ENCODE measurements around the gene MYLK.

Gene MYLK

GRCh38 chr3:123637131-123637530, 247.0 kb downstream of the MYLK start:
- DNase-seq, result no peak

GRCh38 chr3:123636431-123636841, 247.7 kb downstream of the MYLK start:
- no peak for DNase-seq

DNA sequence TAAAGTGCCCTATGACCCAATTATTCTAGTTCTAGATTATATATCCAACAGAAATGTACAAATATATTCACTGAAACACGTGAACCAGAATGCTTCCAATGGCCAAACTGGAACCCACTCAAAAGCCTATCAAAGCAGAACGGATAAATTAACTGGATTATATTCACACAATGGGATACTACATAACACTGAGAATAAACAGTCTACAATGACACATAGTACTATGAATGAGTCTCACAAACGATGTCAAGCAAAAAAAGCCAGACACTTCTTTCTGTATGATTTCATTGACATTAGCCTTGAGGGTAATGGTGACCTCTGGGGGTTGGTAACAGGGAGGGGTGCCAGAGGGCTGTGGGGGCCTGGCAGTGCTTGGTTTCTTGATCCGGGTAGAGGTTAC, 248.4 kb downstream of the MYLK start:
- no peak for DNase-seq

- DNase-seq, result no peak
Measured at GRCh38 chr3:123635217-123635616, 248.9 kb downstream of the MYLK start.

DNA sequence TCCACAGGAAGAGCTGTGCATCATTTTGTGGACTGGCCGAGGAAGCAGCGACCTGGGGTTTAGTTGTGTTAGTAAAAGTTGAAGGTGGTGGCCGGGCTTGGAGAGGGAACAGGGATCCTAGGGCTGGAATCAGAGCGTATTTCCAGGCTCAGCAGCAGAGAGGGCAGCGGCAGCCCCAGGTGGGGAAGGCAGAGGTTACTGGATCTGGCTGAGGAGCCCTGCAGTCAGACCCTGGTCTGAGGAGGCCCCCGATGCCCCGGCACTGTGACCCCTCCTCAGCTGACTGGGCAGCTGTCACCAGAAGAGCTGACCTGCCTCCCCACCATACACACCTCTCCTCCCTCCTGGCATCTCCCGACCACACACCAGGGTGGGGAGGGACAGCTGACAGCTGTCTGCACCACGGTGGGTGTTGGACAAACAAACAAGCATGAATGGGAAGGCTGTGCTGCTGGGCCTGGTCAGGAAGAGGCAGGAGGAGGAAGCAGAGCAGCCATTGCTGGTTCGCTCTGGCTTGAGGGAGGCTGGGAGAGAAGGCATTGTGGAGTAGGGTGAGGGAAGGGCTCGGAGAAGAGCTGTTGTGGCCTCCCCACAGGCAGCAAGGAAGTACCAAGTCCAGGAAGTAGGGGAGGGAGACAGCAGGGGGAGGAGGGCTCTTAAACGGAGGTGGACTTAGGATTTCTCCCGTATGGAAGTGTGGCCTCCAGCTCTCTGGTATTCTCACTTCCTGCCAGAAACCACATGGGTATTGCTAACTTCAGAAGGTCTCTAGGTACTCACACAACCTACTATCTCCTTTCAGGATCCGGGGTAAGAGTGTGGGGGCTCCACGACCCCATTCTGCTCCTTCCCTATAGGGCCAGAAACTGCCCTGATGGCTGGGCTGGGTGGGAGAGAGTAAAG, 249.7 kb downstream of the MYLK start:
- no peak for DNase-seq

DNA sequence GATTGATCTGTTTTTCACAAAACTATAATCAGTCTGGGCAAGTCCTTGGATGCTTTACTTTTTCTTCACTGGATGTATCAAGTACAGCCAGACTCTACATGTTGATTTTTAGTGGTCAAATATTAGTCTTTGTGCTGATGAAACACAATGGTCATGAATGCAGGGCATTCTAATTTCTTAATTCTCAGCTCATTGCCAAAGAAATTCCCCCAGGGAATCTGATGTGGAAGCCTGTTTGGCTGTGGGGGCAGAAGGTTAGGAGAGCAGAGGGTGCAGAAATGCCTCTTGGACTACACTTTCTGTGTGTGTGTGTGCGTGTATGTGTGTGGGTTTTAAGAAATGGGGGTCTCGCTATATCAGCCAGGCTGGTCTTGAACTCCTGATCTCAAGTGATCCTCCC, 250.6 kb downstream of the MYLK start:
- DNase-seq, result no peak

DNA sequence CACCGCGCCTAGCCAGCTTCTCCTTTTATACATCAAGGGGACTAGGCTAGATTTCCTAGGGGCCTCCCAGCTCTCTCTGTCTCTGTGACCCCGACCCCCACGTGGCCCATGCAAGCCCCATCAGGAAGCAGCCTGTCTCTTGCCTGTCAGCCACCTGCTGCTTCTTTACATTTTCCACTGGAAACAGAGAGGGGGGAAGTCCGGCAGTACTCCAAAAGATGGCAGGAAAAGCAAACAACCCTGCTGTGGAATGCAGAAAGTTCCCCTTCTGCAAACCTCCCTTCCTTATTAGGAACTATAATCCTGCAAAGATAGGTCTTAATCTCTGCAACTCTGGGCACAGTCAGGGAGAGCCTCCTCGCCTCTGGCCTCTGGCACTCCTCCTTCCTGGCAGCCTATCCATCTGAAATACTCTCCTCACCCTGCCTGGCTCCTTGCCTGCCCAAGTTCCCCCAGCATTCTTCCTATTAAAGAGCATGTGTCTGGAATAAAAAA, 251.9 kb downstream of the MYLK start:
- no peak for DNase-seq

DNA sequence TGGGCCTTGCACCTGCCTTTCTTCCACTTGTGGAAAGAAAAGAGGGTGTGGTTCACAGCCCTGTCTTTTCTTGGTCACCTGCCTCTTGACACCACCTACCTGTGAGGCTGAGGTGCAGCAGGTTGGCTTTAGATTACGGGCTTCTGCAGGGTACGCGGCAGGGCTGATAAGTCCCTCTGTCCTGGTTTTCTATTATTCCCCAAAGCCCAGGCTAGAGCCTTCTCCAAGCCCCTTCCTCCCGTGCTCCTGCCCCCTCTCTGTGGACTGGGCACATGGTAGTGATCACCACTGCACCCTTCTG, 254.4 kb downstream of the MYLK start:
- no peak for DNase-seq

- no peak for DNase-seq
Measured at GRCh38 chr3:123628996-123629746, 255.0 kb downstream of the MYLK start.

- no peak for DNase-seq
Measured at GRCh38 chr3:123627673-123628670, 256.2 kb downstream of the MYLK start.

- no peak for DNase-seq
Measured at GRCh38 chr3:123626881-123627280, 257.3 kb downstream of the MYLK start.

DNA sequence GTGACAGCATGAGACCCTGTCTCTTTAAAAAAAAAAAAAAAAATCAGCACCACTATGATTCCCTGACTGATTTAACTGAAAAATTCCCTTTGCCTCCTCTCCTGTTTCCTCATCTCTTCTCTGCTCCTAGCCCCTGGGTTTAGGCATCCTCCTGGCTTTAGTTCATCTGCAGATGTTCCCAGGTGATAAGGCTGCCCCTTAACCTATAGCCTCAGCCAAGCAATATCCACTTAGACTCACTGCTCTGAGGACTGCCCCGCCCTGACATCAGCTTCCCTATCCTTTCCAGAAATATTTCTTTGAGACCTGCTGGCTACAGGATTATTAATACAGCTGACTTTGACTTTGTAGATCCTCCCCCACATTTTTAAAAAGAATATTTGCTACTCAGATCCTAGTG, 259.8 kb downstream of the MYLK start:
- DNase-seq, result no peak

GRCh38 chr3:123623346-123623880, 260.7 kb downstream of the MYLK start:
- DNase-seq, result no peak

GRCh38 chr3:123622766-123623165, 261.4 kb downstream of the MYLK start:
- no peak for DNase-seq

DNA sequence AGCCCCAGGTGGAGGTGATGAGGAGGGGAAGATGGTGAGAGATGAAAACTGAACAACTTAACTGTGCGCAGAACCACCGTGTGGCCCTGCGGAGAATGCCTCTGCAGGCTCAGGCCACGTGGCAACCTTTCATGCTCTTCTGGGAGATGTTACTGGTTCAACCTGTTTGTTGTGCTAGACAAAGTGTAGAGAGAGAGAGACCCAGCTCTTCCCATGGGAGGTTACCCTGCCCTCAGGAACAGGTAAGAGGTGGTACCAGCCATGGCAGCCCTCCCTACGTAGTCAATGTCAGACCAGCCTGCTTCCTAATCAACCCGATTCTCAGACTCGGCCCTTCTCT, 262.3 kb downstream of the MYLK start:
- no peak for DNase-seq

DNA sequence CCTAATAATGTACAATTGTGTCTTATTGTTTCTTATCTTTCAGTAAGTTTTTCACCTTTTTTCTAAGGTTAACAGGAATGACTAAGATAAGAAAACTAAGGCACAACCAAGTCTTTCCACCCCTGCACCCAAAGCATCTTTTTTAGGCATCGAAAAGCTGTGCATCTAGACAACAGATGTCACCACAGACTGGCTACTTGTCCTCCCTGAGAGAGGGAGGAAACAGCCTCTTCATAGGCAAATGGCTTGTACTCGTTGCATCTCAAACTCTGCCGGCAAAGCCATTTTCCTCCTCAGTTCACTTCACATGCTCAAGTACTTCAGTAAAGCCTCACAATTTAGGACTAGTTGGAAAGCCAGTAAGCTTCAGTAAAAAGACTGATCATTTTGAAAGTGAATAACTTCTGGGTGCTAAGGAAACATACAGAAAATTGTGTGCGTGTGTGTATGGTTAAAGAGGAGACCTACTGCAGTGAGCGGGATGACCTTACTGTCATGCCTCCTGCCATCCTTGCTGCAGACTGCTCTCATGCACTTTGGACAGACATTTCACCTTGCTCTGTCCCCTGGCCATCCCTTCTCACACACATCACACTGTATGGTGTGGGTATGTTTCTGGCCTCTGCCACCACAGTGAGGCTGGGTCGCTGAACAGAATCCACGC, 262.8 kb downstream of the MYLK start:
- DNase-seq, result no peak

- DNase-seq, result no peak
Measured at GRCh38 chr3:123620343-123620742, 263.8 kb downstream of the MYLK start.

GRCh38 chr3:123618768-123619484, 265.2 kb downstream of the MYLK start:
- peak; percentile 91 for DNase-seq

GRCh38 chr3:123618076-123618708, 265.9 kb downstream of the MYLK start:
- DNase-seq, result peak; percentile 34

GRCh38 chr3:123616593-123616992, 267.5 kb downstream of the MYLK start:
- no peak for DNase-seq

GRCh38 chr3:123613543-123613942, 270.6 kb downstream of the MYLK start:
- no peak for DNase-seq

Measured in inflammatory macrophage treated with lipopolysaccharide for 4 hours (primary cell).